H1 (cell line): ENCODE data around the gene SERPINE2. TPM values are rescaled to one million over a fixed set of nuclear protein-coding genes. Genes with fewer than 3 reads are reported as not detected.

Experiments
- CBX8 ChIP-seq: fragments of 300-800, 300-1000 bp; sonication (generic); IDR thresholded peaks from 2 replicates; pipeline ENCODE4 v1.7.1; 2016; ENCODE audit warnings: low read depth, low read length, borderline replicate concordance
- CHD7 ChIP-seq: fragments of 300-600 bp; sonication (generic); IDR thresholded peaks from 2 replicates; pipeline ENCODE4 v1.7.1; 2012; ENCODE audit warnings: low read length, moderate library complexity, mild to moderate bottlenecking, inconsistent platforms; ENCODE audit not compliant: insufficient replicate concordance
- FOSL1 ChIP-seq: IDR thresholded peaks from 2 replicates; pipeline ENCODE4 v1.6.1; 2011; ENCODE audit warnings: mild to moderate bottlenecking, low read depth, low read length, moderate library complexity; ENCODE audit not compliant: insufficient read depth
- PHF8 ChIP-seq: fragments of 200-600 bp; sonication (generic); conservative IDR thresholded peaks from 2 replicates; pipeline ENCODE4 v1.7.1; 2012; ENCODE audit warnings: low read depth, mild to moderate bottlenecking, inconsistent platforms, low read length, moderate library complexity
- SUZ12 ChIP-seq: fragments of 200-600 bp; sonication (generic); IDR thresholded peaks from 2 replicates; pipeline ENCODE4 v1.6.1; 2012; ENCODE audit warnings: mild to moderate bottlenecking, inconsistent platforms, low read length, moderate library complexity, mixed read lengths
- TEAD4 ChIP-seq: IDR thresholded peaks from 2 replicates; pipeline ENCODE4 v1.6.1; 2012; ENCODE audit warnings: low read depth, low read length, inconsistent platforms, mixed read lengths
- polyA plus RNA-seq, 7 experiments: library from polyadenylated mRNA; depleted of rRNA in 3 of 7; stranded (reverse) in 5 of 7; unstranded in 2 of 7; fragments of >200 nt in 5 of 7; fragments of 200-250 nt in 2 of 7; gene quantifications; 1 replicate in 5 of 7; 2 replicates in 1 of 7; 4 replicates in 1 of 7; pipeline versions ENCODE4 v1.2.1 to v1.2.3, GENCODE V29; 2011 to 2013; ENCODE audit warnings: missing spikeins in 2 of 7, mixed read lengths in 2 of 7
- total RNA-seq: library from RNA; stranded (reverse); fragmentation: NEBNext Ultra II Directional; extraction: Animal tissue kit (Norgen Biotek cat#: 25700); gene quantifications from 2 replicates; pipeline ENCODE4 v1.2.1, GENCODE V29; 2021

The SERPINE2 gene
- total and polyA plus RNA-seq, 2 of the 8 experiments (the other 6 are each of a cell fraction or from before 2014, with no cell fraction given), result 26.2 to 76.0 TPM

- TF ChIP-seq CHD7 (no peak), TEAD4 (no peak), PHF8 (no peak), SUZ12 (no peak), FOSL1 (no peak), CBX8 (no peak)
These were observed 109.4 kb downstream of the SERPINE2 start (continued) for GRCh38 chr2:223929571-223930102.
